Spleen (tissue), 11 donors: Measurements from ENCODE around the gene OSM. TPM values are rescaled to one million over a fixed set of nuclear protein-coding genes. Genes with fewer than 3 reads are reported as not detected.

Source experiments
- DNase-seq: peaks from one replicate; pipeline ENCODE4 v3.0.0-alpha.2; 2020
- H3K27ac ChIP-seq, 8 donors: fragments of 200-600 bp; sonication (generic) in 7 of 8; 1 replicate in 4 of 8; 2 replicates in 4 of 8; pipeline versions ENCODE4 v1.5.0 to v1.8.0; 2016 to 2021; ENCODE audit warnings: inconsistent platforms in 4 of 8, mild to moderate bottlenecking in 4 of 8, moderate library complexity in 1 of 8
- H3K27me3 ChIP-seq, 7 donors: fragments of 200-600 bp; sonication (generic) in 6 of 7; replicated peaks in 1 of 7; 1 replicate in 4 of 7; 2 replicates in 3 of 7; pipeline versions ENCODE4 v1.5.0 to v1.8.0; 2016 to 2021; ENCODE audit warnings: inconsistent platforms in 3 of 7, mild to moderate bottlenecking in 1 of 7
- H3K36me3 ChIP-seq, 6 donors: fragments of 200-600 bp; sonication (generic) in 5 of 6; 1 replicate in 4 of 6; 2 replicates in 2 of 6; pipeline versions ENCODE4 v1.5.0 to v1.8.0; 2016 to 2021; ENCODE audit warnings: inconsistent platforms in 2 of 6
- H3K4me1 ChIP-seq, 6 donors: fragments of 200-600 bp; sonication (generic) in 5 of 6; 1 replicate in 3 of 6; 2 replicates in 3 of 6; pipeline versions ENCODE4 v1.5.0 to v1.8.0; 2016 to 2021; ENCODE audit warnings: inconsistent platforms in 3 of 6
- H3K4me3 ChIP-seq, 8 donors: fragments of 200-600 bp; sonication (generic) in 7 of 8; 1 replicate in 4 of 8; 2 replicates in 4 of 8; pipeline versions ENCODE4 v1.5.0 to v1.8.0; 2016 to 2021; ENCODE audit warnings: inconsistent platforms in 4 of 8, mild to moderate bottlenecking in 4 of 8, moderate library complexity in 2 of 8
- H3K9me3 ChIP-seq, 8 donors: fragments of 200-600 bp; sonication (generic) in 7 of 8; 1 replicate in 4 of 8; 2 replicates in 4 of 8; pipeline versions ENCODE4 v1.5.0 to v1.8.0; 2016 to 2021; ENCODE audit warnings: inconsistent platforms in 4 of 8
- POLR2A ChIP-seq, 3 donors: fragments of 450-650 bp; IDR thresholded peaks; one replicate each; pipeline ENCODE4 v1.5.1; 2017; ENCODE audit warnings: antibody characterized with exemption in 3 of 3, mild to moderate bottlenecking in 1 of 3
- POLR2AphosphoS5 ChIP-seq, 3 donors: sonication (generic); formaldehyde crosslinking; IDR thresholded peaks; one replicate each; pipeline ENCODE4 v1.5.1; 2017; ENCODE audit warnings: antibody characterized with exemption in 3 of 3
- WGBS, 5 donors: extraction: QIAGEN DNeasy Blood & Tissue Kit in 3 of 5; methylation state at CpG; one replicate each; pipeline versions ENCODE4 v1.1.5 to v1.1.7; 2013 to 2018; 5-methylcytosine and 5-hydroxymethylcytosine counted together
- intact Hi-C: fragments of 100-400 bp; cut with DNase I; formaldehyde crosslinking; loops from one replicate; pipeline ENCODE4 v1.15.0; 2023; ENCODE audit warnings: low total_unique reads
- polyA plus RNA-seq, 3 donors: library from polyadenylated mRNA; stranded (reverse); fragments of 200-250 nt; gene quantifications; one replicate each; pipeline ENCODE4 v1.2.1, GENCODE V29; 2013
- total RNA-seq, 7 donors: library from RNA; depleted of rRNA in 3 of 7; stranded (reverse); fragments of >200 nt in 3 of 7; fragmentation: NEBNext Ultra II Directional in 4 of 7; extraction: Animal tissue kit (Norgen Biotek cat#: 25700) in 4 of 7; gene quantifications; one replicate each; pipeline versions ENCODE4 v1.1.0 to v1.2.1, GENCODE V29; 2016 to 2021
- TF ChIP-seq, protein P1 (sequence below), 11 experiments: fragments of 200-600 bp in 7 of 11; fragments of 450-650 bp in 4 of 11; sonication (generic) in 4 of 11; IDR thresholded peaks in 8 of 11; conservative IDR thresholded peaks in 3 of 11; 1 replicate in 7 of 11; 2 replicates in 4 of 11; pipeline versions ENCODE4 v1.4.0 to v1.8.0; 2016 to 2021; ENCODE audit warnings: antibody characterized with exemption in 11 of 11, inconsistent platforms in 4 of 11, mild to moderate bottlenecking in 1 of 11
- donor health status: healthy with polysubstance abuse.
- donor health status: DM: no; HTN: no; CAD: no; lungs with moderate emphysema.
- donor health status: DM: no; HTN: no; CAD: no.
- donor health status: Bipolar disorder and iron deficiency.
- donor health status: healthy.
- donor health status: DM: no; HTN: no; CAD: no.
- donor health status: DM: yes; HTN: yes; CAD: no.

The OSM gene
- total and polyA plus RNA-seq, 10 donors, result 1.2 to 16.8 (median 3.0) TPM

DNA sequence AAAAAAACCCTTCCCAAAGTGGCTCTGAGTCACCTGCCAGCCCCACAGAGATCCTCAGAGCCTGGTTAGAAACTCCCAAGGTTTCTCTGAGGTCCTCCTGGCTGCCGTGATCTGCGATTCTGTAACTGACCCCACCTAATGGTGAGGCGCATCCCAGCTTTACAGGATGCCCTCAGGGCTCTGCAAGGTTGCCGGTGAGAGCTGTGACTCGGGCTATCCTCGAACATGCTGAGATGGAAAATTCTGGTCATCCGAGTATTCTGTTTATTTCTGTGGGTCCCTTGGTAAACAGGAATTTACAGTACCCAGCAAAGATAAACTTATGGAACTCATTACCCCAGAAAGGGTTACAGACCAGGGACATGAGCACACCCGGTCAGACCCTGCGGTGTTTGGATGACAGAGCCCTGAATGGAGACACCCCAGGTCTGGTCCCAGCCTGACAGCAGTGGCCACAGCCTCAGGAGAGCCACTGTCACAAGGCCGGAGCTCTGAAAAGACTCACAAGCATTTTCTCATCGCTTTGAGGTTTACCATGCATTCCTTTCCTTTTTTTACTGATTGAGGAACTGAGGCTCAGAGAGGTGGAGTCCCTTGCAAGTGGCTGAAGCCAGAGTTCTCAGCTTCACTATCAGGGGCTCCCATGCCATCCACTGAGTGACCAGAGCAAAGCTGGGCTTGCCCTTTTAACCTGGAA, 42.3 kb downstream of the OSM start:
- intact Hi-C loops, result no loop called here
- H3K36me3 ChIP-seq, result no peaks in the 10 kb centered on the region
- peaks cover 8 to 98% (median 56%) of the 10 kb centered on the region in 6 donors for H3K4me1 ChIP-seq
- H3K27me3 ChIP-seq, result no peaks in the 10 kb centered on the region
- WGBS, 5 donors, result 61 to 78% (median 66%) methylated on average over 11 of the region's 11 CpGs
- no peak overlapping the region for H3K4me3 ChIP-seq
- DNase-seq, result no peak
- H3K9me3 ChIP-seq, result no peaks in the 10 kb centered on the region
- TF ChIP-seq POLR2A (IDR thresholded peaks at IDR 0.05) (no peak), POLR2AphosphoS5 (IDR thresholded peaks at IDR 0.05) (no peak)
- TF ChIP-seq, protein P1, sequence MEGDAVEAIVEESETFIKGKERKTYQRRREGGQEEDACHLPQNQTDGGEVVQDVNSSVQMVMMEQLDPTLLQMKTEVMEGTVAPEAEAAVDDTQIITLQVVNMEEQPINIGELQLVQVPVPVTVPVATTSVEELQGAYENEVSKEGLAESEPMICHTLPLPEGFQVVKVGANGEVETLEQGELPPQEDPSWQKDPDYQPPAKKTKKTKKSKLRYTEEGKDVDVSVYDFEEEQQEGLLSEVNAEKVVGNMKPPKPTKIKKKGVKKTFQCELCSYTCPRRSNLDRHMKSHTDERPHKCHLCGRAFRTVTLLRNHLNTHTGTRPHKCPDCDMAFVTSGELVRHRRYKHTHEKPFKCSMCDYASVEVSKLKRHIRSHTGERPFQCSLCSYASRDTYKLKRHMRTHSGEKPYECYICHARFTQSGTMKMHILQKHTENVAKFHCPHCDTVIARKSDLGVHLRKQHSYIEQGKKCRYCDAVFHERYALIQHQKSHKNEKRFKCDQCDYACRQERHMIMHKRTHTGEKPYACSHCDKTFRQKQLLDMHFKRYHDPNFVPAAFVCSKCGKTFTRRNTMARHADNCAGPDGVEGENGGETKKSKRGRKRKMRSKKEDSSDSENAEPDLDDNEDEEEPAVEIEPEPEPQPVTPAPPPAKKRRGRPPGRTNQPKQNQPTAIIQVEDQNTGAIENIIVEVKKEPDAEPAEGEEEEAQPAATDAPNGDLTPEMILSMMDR (IDR thresholded peaks at IDR 0.05 in 8 of 11, conservative IDR thresholded peaks at IDR 0.05 in 3 of 11), result no peak
- H3K27ac ChIP-seq, result peak overlapping the region in 1 of 8 donors; percentile 10

DNA sequence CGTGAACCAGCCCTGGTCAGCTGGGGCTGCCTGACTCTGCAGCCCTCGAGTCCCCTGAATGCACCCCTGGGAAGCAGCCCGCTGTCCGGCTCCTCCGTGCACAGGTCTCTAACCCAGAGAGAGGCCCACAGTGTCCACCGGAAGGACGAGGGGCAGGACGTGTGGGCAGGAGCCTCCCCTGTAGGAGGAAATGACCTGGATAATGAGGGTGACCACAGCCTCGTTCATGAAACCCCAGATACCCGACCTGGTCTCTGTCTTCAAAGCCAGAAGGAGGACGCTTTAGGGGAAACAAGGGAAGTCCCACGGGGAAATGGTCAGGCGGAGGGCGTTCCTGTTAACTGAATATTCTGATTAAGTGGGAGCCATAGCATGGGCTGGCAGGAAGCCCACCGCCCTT, 43.3 kb downstream of the OSM start:
- Histone ChIP-seq H3K4me1 (peaks cover 8 to 91% (median 51%) of the 10 kb centered on the region in 6 donors), H3K4me3 (no peak overlapping the region), H3K9me3 (no peaks in the 10 kb centered on the region), H3K36me3 (no peaks in the 10 kb centered on the region), H3K27ac (peak overlapping the region in 2 of 8 donors; percentile 7 to 10), H3K27me3 (no peaks in the 10 kb centered on the region)
- 45 to 54% (median 47%) methylated on average over 15 of the region's 15 CpGs for WGBS, 5 donors
- no peak for DNase-seq
- intact Hi-C loops, result no loop called here
- TF ChIP-seq POLR2A (IDR thresholded peaks at IDR 0.05) (no peak), POLR2AphosphoS5 (IDR thresholded peaks at IDR 0.05) (no peak)
- TF ChIP-seq, protein P1 (IDR thresholded peaks at IDR 0.05 in 8 of 11, conservative IDR thresholded peaks at IDR 0.05 in 3 of 11), result no peak

DNA sequence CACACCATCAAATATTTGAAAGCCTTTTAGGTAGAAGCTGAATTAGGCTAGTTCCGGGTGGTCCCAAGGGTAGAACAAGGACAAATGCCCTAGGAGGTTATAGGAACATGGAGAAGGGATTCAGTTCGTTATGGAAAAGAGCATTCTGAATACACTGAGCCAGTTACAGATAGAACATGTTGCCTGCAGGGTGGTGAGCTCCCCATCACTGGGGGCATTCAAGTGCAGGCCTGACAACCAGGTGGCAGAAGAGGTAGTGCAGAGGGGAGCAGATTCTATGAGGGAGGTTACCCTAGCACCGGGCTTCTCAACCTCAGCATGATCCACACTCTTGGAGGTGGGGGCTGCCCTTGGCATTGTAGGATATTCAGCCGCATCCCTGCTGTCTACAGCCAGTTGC, 44.3 kb downstream of the OSM start:
- intact Hi-C loops, result no loop called here
- no peak for TF ChIP-seq POLR2A (IDR thresholded peaks at IDR 0.05)
- no peak for TF ChIP-seq POLR2AphosphoS5 (IDR thresholded peaks at IDR 0.05)
- TF ChIP-seq, protein P1 (IDR thresholded peaks at IDR 0.05 in 8 of 11, conservative IDR thresholded peaks at IDR 0.05 in 3 of 11), result no peak
- H3K4me1 ChIP-seq, result peaks cover 8 to 82% (median 47%) of the 10 kb centered on the region in 6 donors
- no peak overlapping the region for H3K4me3 ChIP-seq
- no peaks in the 10 kb centered on the region for H3K27me3 ChIP-seq
- H3K36me3 ChIP-seq, result no peaks in the 10 kb centered on the region
- DNase-seq, result no peak
- peak overlapping the region in 2 of 8 donors; percentile 75 to 77 for H3K27ac ChIP-seq
- 83 to 95% (median 90%) methylated on average over 4 of the region's 4 CpGs for WGBS, 5 donors
- no peaks in the 10 kb centered on the region for H3K9me3 ChIP-seq

DNA sequence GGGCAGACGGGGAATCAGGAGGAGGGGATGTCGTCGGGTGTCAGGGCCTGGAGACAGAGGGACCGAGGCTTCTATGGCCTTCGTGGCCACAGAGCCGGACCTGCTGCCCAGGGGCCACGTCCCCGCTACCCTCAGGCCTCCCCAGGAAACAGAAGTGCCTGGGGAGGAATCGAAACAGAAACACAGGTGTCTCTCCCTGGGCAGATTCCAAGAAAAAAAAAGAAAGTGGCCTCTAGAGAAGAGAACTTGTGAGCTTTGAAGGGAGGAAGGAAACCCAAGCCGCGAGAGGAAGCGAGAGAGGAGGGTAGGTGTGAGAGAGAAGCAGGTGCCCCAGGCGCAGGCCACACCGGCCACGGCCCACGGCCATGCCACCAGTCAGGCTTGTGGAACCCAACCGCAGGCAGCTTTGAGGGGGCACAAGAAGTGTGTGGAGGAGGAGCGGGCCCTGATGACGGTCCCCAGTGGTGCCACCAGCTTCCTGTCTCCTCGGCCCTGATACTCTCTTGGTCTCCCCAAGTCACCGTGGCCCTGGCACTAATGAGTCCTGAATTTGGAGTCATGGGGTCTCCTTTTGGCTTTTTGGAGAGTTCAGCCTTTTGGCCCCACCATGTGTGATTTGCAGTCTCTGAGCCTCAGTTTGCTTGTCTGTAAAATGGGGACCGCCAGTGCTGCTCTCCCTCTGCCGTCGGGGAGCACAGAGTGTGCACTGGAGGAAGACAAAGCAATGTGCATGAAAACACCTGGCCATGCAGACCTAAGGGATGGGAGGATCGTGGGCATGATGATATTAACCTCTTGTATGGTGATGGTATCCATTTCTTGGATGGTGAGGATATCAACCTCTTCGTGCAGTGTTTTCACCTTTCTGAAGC, 45.3 kb downstream of the OSM start:
- TF ChIP-seq POLR2A (IDR thresholded peaks at IDR 0.05), result no peak
- TF ChIP-seq POLR2AphosphoS5 (IDR thresholded peaks at IDR 0.05), result peak; percentile 35 to 78 (median 72)
- intact Hi-C loops, result no loop called here
- Histone ChIP-seq H3K36me3 (no peaks in the 10 kb centered on the region), H3K9me3 (no peaks in the 10 kb centered on the region), H3K27ac (peak overlapping the region in 7 of 8 donors; percentile 37 to 78 (median 67)), H3K4me3 (peak overlapping the region in 2 of 8 donors; percentile 17 to 42), H3K4me1 (peaks cover 8 to 72% (median 43%) of the 10 kb centered on the region in 6 donors), H3K27me3 (no peaks in the 10 kb centered on the region)
- 20 to 41% (median 31%) methylated on average over 26 of the region's 26 CpGs for WGBS, 5 donors
- peak; percentile 90 for DNase-seq
